ENCODE results near the gene FSCN2.
"Not testable (repeated sequence)": the region's sequence is repeated elsewhere in the genome, so short reads cannot be mapped to it uniquely, and the experiment has no call there.

Gene FSCN2

DNA sequence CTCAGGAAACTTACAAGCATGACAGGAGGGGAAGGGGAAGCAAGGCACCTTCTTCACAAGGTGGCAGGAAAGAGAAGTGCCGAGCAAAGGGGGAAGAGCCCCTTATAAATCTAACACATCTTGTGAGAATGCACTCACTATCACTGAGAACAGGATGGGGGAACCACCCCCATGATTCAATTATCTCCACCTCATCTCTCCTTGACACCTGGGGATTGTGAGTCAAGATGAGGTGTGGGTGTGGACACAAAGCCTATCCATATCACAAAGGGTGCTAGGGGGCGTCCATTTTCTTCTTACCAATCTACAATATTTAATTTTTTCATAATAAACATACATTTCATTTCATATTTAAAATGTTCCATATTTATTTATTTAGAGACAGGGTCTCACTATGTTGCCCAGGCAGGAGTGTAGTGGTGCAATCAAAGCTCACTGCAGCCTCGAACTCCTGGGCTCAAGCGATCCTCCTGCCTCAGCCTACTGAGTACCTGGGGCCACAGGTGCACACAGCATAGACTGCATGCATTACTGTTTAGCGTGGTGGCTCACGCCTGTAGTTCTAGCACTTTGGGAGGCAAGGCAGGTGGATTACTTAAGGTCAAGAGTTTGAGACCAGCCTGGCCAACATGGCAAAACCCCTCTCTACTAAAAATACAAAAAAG lies 50.5 kb downstream of the FSCN2 start:
- no peak for DNase-seq (ENCODE audit: low read depth, low spot score)

DNA sequence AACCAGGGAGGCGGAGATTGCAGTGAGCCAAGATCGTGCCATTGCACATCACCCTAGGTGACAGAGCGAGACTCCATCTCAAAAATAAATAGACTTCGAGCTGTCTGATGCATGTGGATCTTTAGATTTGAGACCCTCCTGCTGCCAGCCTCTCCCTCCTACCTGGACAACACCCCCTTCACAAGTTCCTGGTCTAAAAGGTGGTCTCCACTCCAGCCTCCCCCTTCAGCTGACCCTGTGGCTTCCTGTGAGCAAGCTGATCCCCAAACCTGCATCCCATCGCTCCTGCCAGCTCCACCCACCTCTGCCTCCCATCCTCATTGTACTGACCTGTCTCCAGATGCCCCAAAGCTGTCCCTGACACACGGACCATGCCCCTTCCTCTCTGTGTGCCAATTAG lies 51.1 kb downstream of the FSCN2 start:
- no peak for DNase-seq (ENCODE audit: low read depth, low spot score)

GRCh38 chr17:81579821-81580321 lies 51.7 kb downstream of the FSCN2 start:
- no peak for DNase-seq (ENCODE audit: low read depth, low spot score)

GRCh38 chr17:81580481-81580880 lies 52.3 kb downstream of the FSCN2 start:
- DNase-seq (ENCODE audit: low read depth, low spot score), result no peak

GRCh38 chr17:81581758-81582157 lies 53.6 kb downstream of the FSCN2 start:
- no peak for DNase-seq (ENCODE audit: low read depth, low spot score)

DNA sequence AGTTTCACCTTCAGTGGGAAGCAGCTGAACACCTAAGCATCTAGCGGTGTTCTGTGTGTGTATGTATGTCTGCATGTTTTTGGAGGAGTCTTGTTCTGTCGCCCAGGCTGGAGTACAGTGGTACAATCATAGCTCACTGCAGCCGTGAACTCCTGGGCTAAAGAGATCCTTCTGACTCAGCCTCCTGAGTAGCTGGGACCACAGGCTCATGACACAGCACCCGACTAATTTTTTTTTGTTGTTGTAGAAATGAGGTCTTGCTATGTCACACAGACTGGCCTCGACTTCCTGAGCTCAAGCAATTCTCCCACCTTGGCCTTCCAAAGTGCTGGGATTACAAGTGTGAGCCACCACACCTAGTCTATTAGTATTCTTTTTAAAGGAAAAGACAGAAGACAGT lies 54.2 kb downstream of the FSCN2 start:
- no peak for DNase-seq (ENCODE audit: low read depth, low spot score)

DNA sequence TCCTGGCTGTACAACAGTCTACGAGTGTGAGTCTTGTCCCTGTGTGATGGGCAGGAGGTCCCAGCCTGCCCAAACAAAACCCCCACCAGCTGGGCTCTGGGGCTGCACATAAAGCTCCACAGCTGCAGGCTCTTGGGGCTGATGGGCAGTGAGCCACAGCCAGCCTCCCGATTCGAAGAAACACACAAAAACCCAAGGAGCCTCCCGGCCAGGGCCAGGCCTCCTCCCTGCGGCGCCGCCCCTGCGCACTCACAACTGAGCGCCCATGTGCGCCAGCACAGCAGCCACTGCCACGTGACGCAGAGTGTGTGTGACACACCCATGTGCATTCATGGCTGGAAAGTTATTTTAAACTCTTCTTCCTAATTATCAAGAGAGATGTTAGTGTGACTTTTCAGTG lies 54.6 kb downstream of the FSCN2 start:
- no peak for DNase-seq (ENCODE audit: low read depth, low spot score)

DNA sequence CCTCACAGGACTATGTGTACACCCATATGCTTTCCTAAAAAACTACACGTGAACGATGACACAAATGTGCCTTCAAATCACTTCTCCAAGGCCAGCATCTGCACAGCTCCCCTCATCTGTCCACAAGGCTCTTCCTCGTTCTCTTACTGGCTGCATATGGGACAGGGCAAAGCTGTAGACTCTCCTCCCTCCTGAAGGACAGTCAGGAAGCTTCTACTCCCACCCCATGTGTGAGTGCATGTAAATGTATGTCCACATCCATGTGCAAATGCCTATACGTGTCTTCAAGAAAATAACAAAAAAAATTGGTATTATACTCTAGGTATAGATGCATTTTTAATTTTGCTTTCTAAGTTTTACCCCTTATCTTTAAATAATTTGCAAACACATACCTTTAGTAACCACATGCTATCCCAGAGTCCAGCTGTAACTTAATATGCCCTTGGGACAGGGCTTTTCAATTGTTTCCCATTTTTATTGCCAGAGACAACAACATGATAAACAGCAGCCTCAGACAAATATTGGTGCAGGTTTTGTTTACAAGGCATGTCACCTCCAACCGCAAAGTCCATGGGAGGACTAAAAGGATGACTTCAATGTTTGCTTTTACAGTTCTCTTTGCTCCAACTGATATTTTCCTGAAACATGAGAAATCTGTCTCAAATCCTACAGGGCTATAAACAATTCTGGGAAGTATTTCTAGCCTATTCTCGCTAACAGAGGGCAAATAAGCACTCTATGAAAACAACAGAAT lies 55.6 kb downstream of the FSCN2 start:
- no peak for DNase-seq (ENCODE audit: low read depth, low spot score)

DNA sequence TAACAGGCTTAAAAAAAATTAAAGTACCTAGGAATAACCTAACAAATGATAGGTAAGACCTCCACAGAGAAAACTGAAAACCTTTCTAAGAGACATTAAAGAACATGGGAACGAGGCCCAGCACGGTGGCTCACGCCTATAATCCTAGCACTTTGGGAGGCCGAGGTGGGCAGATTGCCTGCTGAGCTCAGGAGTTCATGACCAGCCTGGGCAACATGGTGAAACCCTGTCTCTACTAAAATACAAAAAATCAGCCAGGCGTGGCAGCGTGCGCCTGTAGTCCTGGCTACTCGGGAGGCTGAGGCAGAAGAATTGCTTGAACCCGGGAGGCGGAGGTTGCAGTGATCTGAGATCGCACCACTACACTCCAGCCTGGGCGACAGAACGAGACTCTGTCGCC lies 56.6 kb downstream of the FSCN2 start:
- not testable (repeated sequence) for DNase-seq (ENCODE audit: low read depth, low spot score)

DNA sequence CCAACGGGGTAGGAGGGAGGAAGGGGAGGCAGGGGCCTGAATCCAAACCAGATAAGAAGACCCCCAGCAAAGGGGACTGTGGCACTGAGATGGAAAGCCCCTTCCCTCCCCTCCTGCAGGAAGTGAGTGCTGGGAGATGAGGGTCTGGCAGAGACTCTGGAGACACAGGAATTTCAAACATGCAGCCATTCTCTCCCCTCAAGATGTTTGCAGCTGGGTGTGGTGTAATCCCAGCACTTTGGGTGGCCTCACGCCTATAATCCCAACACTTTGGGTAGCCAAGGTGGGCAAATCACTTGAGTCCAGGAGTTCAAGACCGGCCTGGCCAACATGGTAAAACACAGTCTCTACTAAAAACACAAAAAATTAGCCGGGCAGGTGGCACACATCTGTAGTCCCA lies 57.9 kb downstream of the FSCN2 start:
- no peak for DNase-seq (ENCODE audit: low read depth, low spot score)
